H9 (cell line): Measurements from ENCODE around the gene PRR14. TPM values are rescaled to one million over a fixed set of nuclear protein-coding genes. Genes with fewer than 3 reads are reported as not detected.

Source experiments
- DNase-seq: peaks from one replicate; pipeline ENCODE4 v3.0.0-alpha.2; 2017
- H2AFZ ChIP-seq: one replicate; pipeline ENCODE4 v1.6.1; 2013; ENCODE audit warnings: mild to moderate bottlenecking, low read length, control low read depth, moderate library complexity
- H2AK5ac ChIP-seq: 2 replicates; pipeline ENCODE4 v1.6.1; 2013; ENCODE audit warnings: low read length, control low read depth, mixed read lengths; ENCODE audit not compliant: insufficient read length
- H2BK120ac ChIP-seq: one replicate; pipeline ENCODE4 v1.6.1; 2013; ENCODE audit warnings: low read depth, mild to moderate bottlenecking, low read length, control low read depth, inconsistent platforms; ENCODE audit not compliant: poor library complexity, severe bottlenecking
- H2BK12ac ChIP-seq: 2 replicates; pipeline ENCODE4 v1.6.1; 2013; ENCODE audit warnings: low read length, control low read depth, mixed read lengths, low read depth; ENCODE audit not compliant: insufficient read length
- H2BK15ac ChIP-seq: 2 replicates; pipeline ENCODE4 v1.6.1; 2013; ENCODE audit warnings: low read depth, low read length, control low read depth
- H2BK20ac ChIP-seq: one replicate; pipeline ENCODE4 v1.6.1; 2013; ENCODE audit warnings: low read depth, mild to moderate bottlenecking, low read length, control low read depth, inconsistent platforms; ENCODE audit not compliant: poor library complexity, severe bottlenecking
- H2BK5ac ChIP-seq: 2 replicates; pipeline ENCODE4 v1.6.1; 2013; ENCODE audit warnings: low read length, control low read depth, mixed read lengths; ENCODE audit not compliant: insufficient read length
- H3K14ac ChIP-seq: 2 replicates; pipeline ENCODE4 v1.6.1; 2013; ENCODE audit warnings: low read length, control low read depth; ENCODE audit not compliant: insufficient read depth
- H3K18ac ChIP-seq: 2 replicates; pipeline ENCODE4 v1.6.1; 2013; ENCODE audit warnings: low read depth, mild to moderate bottlenecking, mixed read lengths, low read length, control low read depth; ENCODE audit not compliant: insufficient read length
- H3K23ac ChIP-seq: 2 replicates; pipeline ENCODE4 v1.6.1; 2013; ENCODE audit warnings: low read length, control low read depth, mixed read lengths, low read depth; ENCODE audit not compliant: insufficient read length
- H3K23me2 ChIP-seq: 2 replicates; pipeline ENCODE4 v1.6.1; 2013; ENCODE audit warnings: low read depth, mild to moderate bottlenecking, mixed read lengths, low read length, control low read depth; ENCODE audit not compliant: insufficient read length, poor library complexity, severe bottlenecking
- H3K27ac ChIP-seq: 2 replicates; pipeline ENCODE4 v1.5.1; 2013; ENCODE audit warnings: low read length, control low read depth, mixed read lengths, low read depth; ENCODE audit not compliant: insufficient read length
- H3K27me3 ChIP-seq: 2 replicates; pipeline ENCODE4 v1.6.1; 2013; ENCODE audit warnings: low read length, control low read depth, inconsistent platforms; ENCODE audit not compliant: insufficient read depth
- H3K4ac ChIP-seq: 2 replicates; pipeline ENCODE4 v1.6.1; 2013; ENCODE audit warnings: low read depth, mild to moderate bottlenecking, control low read depth, inconsistent platforms, low read length, moderate library complexity
- H3K4me1 ChIP-seq: 2 replicates; pipeline ENCODE4 v1.6.1; 2013; ENCODE audit warnings: low read length, control low read depth, inconsistent platforms; ENCODE audit not compliant: insufficient read depth
- H3K4me2 ChIP-seq: 2 replicates; pipeline ENCODE4 v1.6.1; 2013; ENCODE audit warnings: low read length, control low read depth, mixed read lengths; ENCODE audit not compliant: insufficient read length, insufficient read depth
- H3K56ac ChIP-seq: 2 replicates; pipeline ENCODE4 v1.6.1; 2013; ENCODE audit warnings: low read depth, mild to moderate bottlenecking, mixed read lengths, low read length, control low read depth; ENCODE audit not compliant: insufficient read length
- H3K79me1 ChIP-seq: 2 replicates; pipeline ENCODE4 v1.6.1; 2013; ENCODE audit warnings: low read depth, mild to moderate bottlenecking, moderate library complexity, low read length, control low read depth, inconsistent platforms; ENCODE audit not compliant: insufficient read depth, poor library complexity, severe bottlenecking
- H3K79me2 ChIP-seq: 2 replicates; pipeline ENCODE4 v1.6.1; 2013; ENCODE audit warnings: low read length, control low read depth, inconsistent platforms; ENCODE audit not compliant: insufficient read depth
- H3K9ac ChIP-seq: 2 replicates; pipeline ENCODE4 v1.6.1; 2013; ENCODE audit warnings: low read length, control low read depth, mixed read lengths; ENCODE audit not compliant: insufficient read length; ENCODE audit errors: extremely low read depth
- H3K9me3 ChIP-seq: one replicate; pipeline ENCODE4 v1.6.1; 2013; ENCODE audit warnings: low read depth, low read length, inconsistent platforms; ENCODE audit not compliant: control insufficient read depth
- H3T11ph ChIP-seq: one replicate; pipeline ENCODE4 v1.6.1; 2013; ENCODE audit warnings: mild to moderate bottlenecking, low read length, control low read depth, inconsistent platforms
- H4K20me1 ChIP-seq: one replicate; pipeline ENCODE4 v1.6.1; 2013; ENCODE audit not compliant: control insufficient read depth, insufficient read length, insufficient read depth
- H4K5ac ChIP-seq: 2 replicates; pipeline ENCODE4 v1.6.1; 2013; ENCODE audit warnings: low read depth, mild to moderate bottlenecking, mixed read lengths, low read length, control low read depth; ENCODE audit not compliant: insufficient read length
- H4K8ac ChIP-seq: replicated peaks from 2 replicates; pipeline ENCODE4 v1.6.1; 2013; ENCODE audit warnings: low read length, control low read depth, mixed read lengths, low read depth; ENCODE audit not compliant: insufficient read length
- H4K91ac ChIP-seq: 2 replicates; pipeline ENCODE4 v1.6.1; 2013; ENCODE audit warnings: low read depth, mild to moderate bottlenecking, moderate library complexity, mixed read lengths, low read length, control low read depth; ENCODE audit not compliant: insufficient read length
- H3K27ac Mint-ChIP-seq, 3 experiments: 2 replicates in 2 of 3; 3 replicates in 1 of 3; pipeline ENCODE4 v1.8.0; 2020 to 2021; ENCODE audit warnings: mixed read lengths in 3 of 3, mild to moderate bottlenecking in 1 of 3, moderate library complexity in 1 of 3
- H3K27me3 Mint-ChIP-seq: 2 replicates; pipeline ENCODE4 v1.8.0; 2021; ENCODE audit warnings: low read depth, mild to moderate bottlenecking, moderate library complexity, mixed read lengths
- H3K36me3 Mint-ChIP-seq, 3 experiments: 2 replicates in 2 of 3; 3 replicates in 1 of 3; pipeline ENCODE4 v1.8.0; 2020 to 2021; ENCODE audit warnings: low read depth in 3 of 3, mixed read lengths in 3 of 3; ENCODE audit not compliant: insufficient read depth in 1 of 3
- H3K4me1 Mint-ChIP-seq, 2 experiments: 2 replicates each; pipeline ENCODE4 v1.8.0; 2020; ENCODE audit warnings: mixed read lengths in 2 of 2
- H3K4me3 Mint-ChIP-seq, 2 experiments: 2 replicates in 1 of 2; 3 replicates in 1 of 2; pipeline ENCODE4 v1.8.0; 2020 to 2021; ENCODE audit warnings: mild to moderate bottlenecking in 2 of 2, mixed read lengths in 2 of 2, moderate library complexity in 1 of 2
- H3K9me3 Mint-ChIP-seq, 2 experiments: 2 replicates in 1 of 2; 3 replicates in 1 of 2; pipeline ENCODE4 v1.8.0; 2020; ENCODE audit warnings: mild to moderate bottlenecking in 2 of 2, mixed read lengths in 2 of 2, moderate library complexity in 1 of 2
- WGBS: extraction: QIAGEN DNeasy Blood & Tissue Kit; methylation state at CpG from one replicate; pipeline ENCODE4 v1.1.7; 2013; ENCODE audit warnings: missing lambda C conversion rate, low lambda C conversion rate, mixed read lengths; ENCODE audit not compliant: insufficient read length; ENCODE audit errors: extremely low coverage; 5-methylcytosine and 5-hydroxymethylcytosine counted together
- total RNA-seq: library from RNA; stranded (reverse); gene quantifications from 2 replicates; pipeline ENCODE4 v1.2.1, GENCODE V29; 2021
- TF ChIP-seq, protein P1 (sequence below): fragments of 200-600 bp; sonication (generic); conservative IDR thresholded peaks from 3 replicates; pipeline ENCODE4 v1.8.0; 2021; ENCODE audit warnings: antibody characterized with exemption, mild to moderate bottlenecking

The PRR14 gene
- total RNA-seq, 1 experiment from 2014 or later, result 11.6 TPM

- Histone ChIP-seq H3K9ac (no peak overlapping the region), H3K27ac (no peak overlapping the region), H2AFZ (no peak overlapping the region)
Observed at GRCh38 chr16:30649725-30650368, 913 bp upstream of the PRR14 start.

More at GRCh38 chr16:30649725-30650368, 913 bp upstream of the PRR14 start:
- Histone ChIP-seq H3K56ac (no peak overlapping the region), H4K91ac (peak overlapping the region; percentile 60), H4K20me1 (no peaks in the 10 kb centered on the region), H2BK5ac (no peak overlapping the region), H3K23me2 (peaks cover 6% of the 10 kb centered on the region), H2AK5ac (no peak overlapping the region), H3K79me1 (no peaks in the 10 kb centered on the region), H2BK12ac (no peak overlapping the region), H4K8ac (peak overlapping the region; percentile 91), H3K14ac (peak overlapping the region; percentile 23; the same call in 1 of the 2 replicates), H3K23ac (no peak overlapping the region), H3K4me2 (peak overlapping the region; percentile 14), H3K18ac (peak overlapping the region; percentile 78), H2BK120ac (peak overlapping the region; percentile 0), H3K9me3 (no peaks in the 10 kb centered on the region), H3T11ph (no peak overlapping the region), H4K5ac (peak overlapping the region; percentile 63), H2BK20ac (no peak overlapping the region), H3K4ac (no peak overlapping the region), H3K4me1 (no peaks in the 10 kb centered on the region), H2BK15ac (no peak overlapping the region), H3K79me2 (no peaks in the 10 kb centered on the region), H3K27me3 (peaks cover 7% of the 10 kb centered on the region; the same call in 1 of the 2 replicates)
- Mint-ChIP-seq H3K36me3 (peaks cover 2 to 12% (median 7%) of the 10 kb centered on the region in 3 experiments; a peak in 3 of 7 replicates), H3K4me3 (peak overlapping the region; percentile 22 to 93), H3K27ac (peak overlapping the region; percentile 93 to 98 (median 97); a peak in 5 of 7 replicates), H3K9me3 (no peaks in the 10 kb centered on the region), H3K27me3 (peaks cover 51% of the 10 kb centered on the region), H3K4me1 (peaks cover 8 to 12% of the 10 kb centered on the region in 2 experiments; a peak in 3 of 4 replicates)
- no peak for DNase-seq
- no CpG with 5 or more reads among the region's 22 CpGs for WGBS
- TF ChIP-seq, protein P1, sequence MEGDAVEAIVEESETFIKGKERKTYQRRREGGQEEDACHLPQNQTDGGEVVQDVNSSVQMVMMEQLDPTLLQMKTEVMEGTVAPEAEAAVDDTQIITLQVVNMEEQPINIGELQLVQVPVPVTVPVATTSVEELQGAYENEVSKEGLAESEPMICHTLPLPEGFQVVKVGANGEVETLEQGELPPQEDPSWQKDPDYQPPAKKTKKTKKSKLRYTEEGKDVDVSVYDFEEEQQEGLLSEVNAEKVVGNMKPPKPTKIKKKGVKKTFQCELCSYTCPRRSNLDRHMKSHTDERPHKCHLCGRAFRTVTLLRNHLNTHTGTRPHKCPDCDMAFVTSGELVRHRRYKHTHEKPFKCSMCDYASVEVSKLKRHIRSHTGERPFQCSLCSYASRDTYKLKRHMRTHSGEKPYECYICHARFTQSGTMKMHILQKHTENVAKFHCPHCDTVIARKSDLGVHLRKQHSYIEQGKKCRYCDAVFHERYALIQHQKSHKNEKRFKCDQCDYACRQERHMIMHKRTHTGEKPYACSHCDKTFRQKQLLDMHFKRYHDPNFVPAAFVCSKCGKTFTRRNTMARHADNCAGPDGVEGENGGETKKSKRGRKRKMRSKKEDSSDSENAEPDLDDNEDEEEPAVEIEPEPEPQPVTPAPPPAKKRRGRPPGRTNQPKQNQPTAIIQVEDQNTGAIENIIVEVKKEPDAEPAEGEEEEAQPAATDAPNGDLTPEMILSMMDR, result no peak
